PC-3 (cell line): ENCODE results near the gene THY1.

Experiments used
- CTCF ChIP-seq: fragments of 300-600 bp; sonication (generic); conservative IDR thresholded peaks from 2 replicates; pipeline ENCODE4 v1.5.1; 2017; ENCODE audit warnings: antibody characterized with exemption, low read depth, mild to moderate bottlenecking, low read length
- EZH2 ChIP-seq: fragments of 300-600 bp; sonication (generic); IDR thresholded peaks from one replicate; pipeline ENCODE4 v1.6.1; 2017; ENCODE audit warnings: antibody characterized with exemption, mild to moderate bottlenecking, low read length; ENCODE audit not compliant: unreplicated experiment

GRCh38 chr11:119424775-119425174, 1.8 kb upstream of the THY1 start:
- TF ChIP-seq CTCF (no peak), EZH2 (no peak)
